ENCODE measurements around the gene ZNF362.
"Not testable (repeated sequence)": the region's sequence is repeated elsewhere in the genome, so short reads cannot be mapped to it uniquely, and the experiment has no call there.

ZNF362 gene

GRCh38 chr1:33288976-33289857 lies 32.9 kb downstream of the ZNF362 start:
- FAIRE-seq, result no peak

GRCh38 chr1:33289858-33290154 lies 33.5 kb downstream of the ZNF362 start:
- no peak for FAIRE-seq

GRCh38 chr1:33290615-33291014 lies 34.3 kb downstream of the ZNF362 start:
- not testable (repeated sequence) for FAIRE-seq

DNA sequence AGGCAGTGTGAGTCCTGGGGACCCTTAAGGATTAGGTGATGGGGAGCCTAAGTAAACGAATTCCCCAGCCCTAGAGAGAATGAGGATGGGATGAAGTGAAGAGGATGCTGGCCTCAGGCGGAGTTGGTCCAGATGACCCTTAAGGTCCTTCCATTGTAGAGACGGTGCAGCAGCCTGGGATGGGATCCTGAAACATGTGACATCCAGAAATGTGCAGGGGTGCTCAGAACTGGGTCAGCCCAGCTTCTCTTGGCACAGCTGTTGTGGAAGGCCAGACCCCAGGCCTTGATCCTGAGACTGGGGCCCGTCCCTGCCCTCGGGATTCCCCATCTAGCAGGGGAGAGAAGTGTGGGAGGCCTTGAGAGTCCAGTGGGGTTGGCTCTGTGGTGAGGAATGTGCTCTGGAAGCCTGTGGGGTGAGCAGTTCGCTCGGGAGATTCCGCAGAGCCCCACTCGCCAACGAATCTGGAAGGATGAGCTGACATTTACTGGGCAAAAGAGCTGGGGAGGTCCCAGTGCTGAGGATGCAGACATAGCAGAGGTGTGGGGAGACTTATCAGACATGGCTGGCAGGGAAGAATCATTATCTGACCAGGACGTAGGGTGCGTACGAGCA lies 36.5 kb downstream of the ZNF362 start:
- FAIRE-seq, result no peak

- FAIRE-seq, result no peak
Measured at GRCh38 chr1:33294071-33295010, 38.0 kb downstream of the ZNF362 start.

GRCh38 chr1:33295023-33295422 lies 38.7 kb downstream of the ZNF362 start:
- FAIRE-seq, result no peak

- FAIRE-seq, result no peak
Measured at GRCh38 chr1:33295450-33296081, 39.3 kb downstream of the ZNF362 start.

DNA sequence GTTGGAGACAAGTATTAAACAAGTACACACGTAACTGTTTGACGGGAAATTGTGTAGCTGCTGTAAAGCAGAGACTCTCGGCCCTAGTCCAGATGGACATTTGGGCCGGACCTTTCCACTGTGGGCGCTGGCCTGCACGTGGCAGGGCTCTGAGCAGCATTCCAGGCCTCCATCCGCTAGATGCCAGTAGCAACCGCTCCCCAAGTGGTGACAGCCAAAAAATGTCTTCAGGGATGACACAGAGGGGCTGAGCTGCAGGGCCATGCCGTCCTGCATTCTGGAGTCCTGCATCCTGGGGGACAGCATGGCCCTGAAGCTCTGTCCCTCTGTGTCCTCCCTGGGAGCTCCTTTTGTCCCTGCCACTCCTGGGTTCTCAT lies 39.8 kb downstream of the ZNF362 start:
- no peak for FAIRE-seq

DNA sequence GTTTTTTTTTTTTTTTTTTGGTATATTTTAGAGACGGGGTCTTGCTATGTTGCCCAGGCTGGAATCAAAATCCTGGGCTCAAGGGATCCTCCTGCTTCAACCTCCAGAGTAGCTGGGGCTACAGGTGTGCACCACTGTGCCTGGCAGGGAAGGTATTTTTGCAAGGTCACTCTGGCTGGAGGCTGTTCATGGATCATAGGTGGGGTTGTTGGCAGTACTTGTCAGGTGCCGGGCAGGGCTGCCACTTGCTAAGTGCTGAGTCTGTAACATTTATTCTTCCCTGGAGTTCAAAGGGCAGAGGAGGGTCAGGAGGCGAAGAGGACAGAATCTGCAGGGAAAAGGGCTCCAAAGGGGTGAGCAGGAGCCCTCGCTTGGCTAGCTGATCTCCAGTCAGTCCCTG lies 40.5 kb downstream of the ZNF362 start:
- no peak for FAIRE-seq

DNA sequence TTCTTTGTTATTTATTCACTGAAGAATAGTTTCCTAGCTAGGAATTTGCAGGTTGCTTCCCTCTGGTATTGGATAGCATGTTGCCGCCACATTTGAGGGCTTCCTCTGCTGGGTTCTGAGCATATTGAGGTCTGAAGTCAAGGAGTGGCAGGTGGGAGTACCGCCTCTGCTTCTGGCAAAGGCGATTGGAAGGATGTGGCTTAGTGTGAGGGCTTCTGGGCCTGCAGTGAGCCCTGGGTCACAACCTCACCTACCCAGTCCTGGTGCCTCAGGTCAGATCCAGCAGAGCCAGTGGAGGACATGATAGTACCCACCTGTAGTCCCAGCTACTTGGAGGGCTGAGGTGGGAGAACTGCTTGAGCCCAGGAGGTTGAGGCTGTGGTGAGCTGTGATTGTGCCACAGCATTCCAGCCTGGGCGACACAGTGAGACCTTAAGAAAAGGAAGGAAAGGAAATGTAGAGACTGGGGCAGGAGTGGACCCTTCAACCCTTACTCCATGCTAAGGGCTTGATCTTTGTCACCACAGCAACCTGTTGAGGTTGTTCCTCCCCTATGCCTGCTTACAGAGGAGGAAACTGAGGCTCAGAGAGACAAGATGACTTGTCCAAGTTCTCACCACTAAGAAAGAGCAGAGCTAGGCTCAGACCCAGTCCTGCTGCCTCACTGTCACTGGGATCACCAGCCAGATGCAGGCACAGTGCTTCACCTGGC lies 41.8 kb downstream of the ZNF362 start:
- FAIRE-seq, result no peak

- FAIRE-seq, result no peak
Measured at GRCh38 chr1:33298623-33299277, 42.5 kb downstream of the ZNF362 start.

GRCh38 chr1:33299461-33300155 lies 43.3 kb downstream of the ZNF362 start:
- FAIRE-seq, result no peak

DNA sequence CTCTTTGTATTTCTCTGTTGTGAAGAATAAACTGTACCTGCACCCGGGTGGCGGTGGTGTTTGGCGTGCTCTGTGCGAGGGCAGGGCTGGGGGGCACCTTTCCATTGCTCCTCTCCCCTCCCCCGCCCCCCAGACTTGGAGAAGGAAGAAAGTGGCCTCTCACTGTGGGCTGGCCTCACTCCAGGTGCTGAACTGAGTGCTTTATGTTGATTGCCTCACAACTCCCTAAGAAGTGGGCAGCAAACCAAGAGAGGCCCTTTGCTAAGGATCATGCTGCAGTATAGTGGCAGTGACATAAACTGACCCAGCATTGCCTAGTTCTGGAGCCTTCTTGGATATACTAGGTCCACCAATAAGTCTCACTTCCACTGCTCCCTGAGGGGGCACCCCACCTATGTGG lies 44.4 kb downstream of the ZNF362 start:
- FAIRE-seq, result no peak

- no peak for FAIRE-seq
Measured at GRCh38 chr1:33301273-33301984, 45.1 kb downstream of the ZNF362 start.

DNA sequence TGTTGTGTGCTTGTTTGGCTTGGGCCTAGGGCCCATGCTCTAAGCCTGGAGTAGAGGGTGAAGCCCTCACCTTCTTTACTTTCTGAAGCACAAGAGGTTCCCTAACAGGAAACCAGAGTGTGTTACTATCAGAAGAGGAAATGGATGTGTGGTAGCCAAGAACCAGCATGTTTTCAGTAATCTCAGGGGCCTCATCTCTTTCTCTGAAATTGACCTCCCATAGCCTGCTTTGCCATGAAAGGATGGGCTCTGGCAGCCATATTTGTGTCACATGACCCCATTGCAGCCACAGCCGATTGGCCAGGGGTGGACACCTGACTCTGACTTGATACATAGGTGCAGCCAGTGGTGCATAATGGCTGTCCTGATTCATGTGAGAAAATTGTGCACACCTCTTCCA lies 46.0 kb downstream of the ZNF362 start:
- no peak for FAIRE-seq

GRCh38 chr1:33305016-33305415 lies 48.7 kb downstream of the ZNF362 start:
- FAIRE-seq, result no peak

DNA sequence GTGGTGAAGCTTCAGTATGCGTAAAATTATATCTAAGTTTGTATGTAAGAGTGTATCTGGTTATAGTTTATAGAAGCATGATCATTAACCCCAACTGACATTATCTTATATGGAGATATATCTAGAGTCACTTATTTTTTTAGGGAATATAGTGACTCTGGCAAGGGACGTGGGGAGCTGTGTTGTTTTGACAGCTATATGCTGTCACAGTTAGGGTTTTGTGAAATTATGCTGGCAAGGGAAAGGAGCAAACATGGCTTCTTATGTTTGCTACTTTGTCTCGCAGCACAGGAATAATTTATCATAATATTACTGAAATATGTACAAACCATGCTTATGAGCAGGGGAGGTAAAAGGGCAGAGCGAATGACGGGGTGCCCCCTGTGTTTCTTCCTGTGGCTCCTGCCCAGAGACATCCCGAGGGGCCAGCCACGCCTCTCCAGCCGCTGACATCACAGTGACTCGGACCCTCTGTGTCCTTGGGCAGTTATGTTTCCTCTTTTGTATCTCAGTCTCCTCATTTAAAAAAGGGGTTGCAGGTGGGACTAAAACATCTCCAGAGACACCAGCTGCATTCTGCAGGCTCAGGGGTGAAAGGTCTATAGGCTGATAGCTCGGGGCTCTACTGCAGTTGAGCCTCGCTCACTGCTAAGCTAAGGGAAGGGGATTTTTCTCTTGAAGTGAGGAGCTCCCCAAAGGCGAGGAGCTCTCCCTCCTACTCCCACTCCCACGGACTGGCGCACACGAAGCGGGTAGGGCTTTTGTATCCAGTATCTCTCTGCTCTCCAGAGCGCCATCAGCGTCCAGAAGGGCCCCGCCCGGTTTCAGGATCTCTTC lies 49.7 kb downstream of the ZNF362 start:
- FAIRE-seq, result no peak

GRCh38 chr1:33306653-33307493 lies 50.6 kb downstream of the ZNF362 start:
- FAIRE-seq, result no peak

GRCh38 chr1:33307494-33307864 lies 51.2 kb downstream of the ZNF362 start:
- no peak for FAIRE-seq
